GM12878 (cell line): ENCODE measurements around the gene COX17. TPM values are rescaled to one million over a fixed set of nuclear protein-coding genes. Genes with fewer than 3 reads are reported as not detected.

Source experiments
- ATAC-seq: fragments of 200-7000 bp; cut with Tn5 transposase; 3 replicates; pipeline ENCODE4 v1.9.1; 2020; ENCODE audit warnings: mild to moderate bottlenecking, moderate library complexity
- BruUV-seq: library from RNA; stranded (reverse); fragments of 400-500 nt; replicated peaks from 2 replicates; lab custom pipeline; 2021; lab: Mats Ljungman, UMichigan
- CTCF ChIA-PET: fragments of 300-600 bp; sonication (Branson Sonifier 250); formaldehyde crosslinking; extraction: SDS; loops from one replicate; lab custom pipeline; 2021; ENCODE audit warnings: inconsistent platforms; lab: Yijun Ruan, JAX
- POLR2A ChIA-PET: fragments of 350-600 bp; formaldehyde crosslinking; extraction: SDS; loops from one replicate; lab custom pipeline; 2021; ENCODE audit warnings: inconsistent platforms; lab: Charles Lee
- RAD21 ChIA-PET: fragments of 300-600 bp; sonication (Branson Sonifier 250); formaldehyde crosslinking; loops from one replicate; lab custom pipeline; 2023; ENCODE audit warnings: antibody characterized with exemption; ENCODE audit not compliant: unreplicated experiment; lab: Charles Lee
- SMC1A ChIA-PET: fragments of 300-600 bp; sonication (Branson Sonifier 250); formaldehyde crosslinking; loops from one replicate; lab custom pipeline; 2023; ENCODE audit not compliant: unreplicated experiment, uncharacterized antibody; lab: Charles Lee
- DNase-seq: peaks from one replicate; pipeline ENCODE4 v3.0.0-alpha.2; 2011; ENCODE audit warnings: low read depth, low spot score
- FAIRE-seq: peaks from 3 replicates; lab custom pipeline; 2011; peaks lifted over from hg19 to GRCh38; lab: Jason Lieb, UNC
- H2AFZ ChIP-seq: 2 replicates; pipeline ENCODE4 v1.6.0; 2011; ENCODE audit warnings: low read depth, low read length, control low read depth; ENCODE audit not compliant: control insufficient read depth
- H3K27ac ChIP-seq: 2 replicates; pipeline ENCODE4 v1.5.1; 2011; ENCODE audit warnings: control low read depth; ENCODE audit not compliant: control insufficient read depth, insufficient read depth
- H3K27me3 ChIP-seq, 2 experiments: replicated peaks in 1 of 2; 2 replicates each; pipeline versions ENCODE4 v1.6.0 to v1.6.1; 2011; ENCODE audit warnings: low read length in 1 of 2; ENCODE audit not compliant: control insufficient read depth in 2 of 2, insufficient read depth in 2 of 2
- H3K36me3 ChIP-seq, 2 experiments: 2 replicates each; pipeline ENCODE4 v1.5.1; 2011; ENCODE audit warnings: low read length in 1 of 2; ENCODE audit not compliant: control insufficient read depth in 2 of 2, insufficient read depth in 2 of 2
- H3K4me1 ChIP-seq: 2 replicates; pipeline ENCODE4 v1.6.1; 2011; ENCODE audit warnings: mild to moderate bottlenecking, low read length, moderate library complexity, mixed read lengths; ENCODE audit not compliant: control insufficient read depth, insufficient read depth
- H3K4me2 ChIP-seq: 2 replicates; pipeline ENCODE4 v1.6.0; 2011; ENCODE audit warnings: control low read depth; ENCODE audit not compliant: control insufficient read depth, insufficient read depth
- H3K4me3 ChIP-seq: fragments of 200-600 bp; sonication (generic); 2 replicates; pipeline ENCODE4 v1.5.1; 2016
- H3K79me2 ChIP-seq: 2 replicates; pipeline ENCODE4 v1.6.0; 2011; ENCODE audit warnings: low read length; ENCODE audit not compliant: control insufficient read depth, insufficient read depth
- H3K9ac ChIP-seq: 2 replicates; pipeline ENCODE4 v1.8.0; 2011; ENCODE audit warnings: low read length, control low read depth, mixed read lengths; ENCODE audit not compliant: control insufficient read depth, insufficient read depth
- H3K9me3 ChIP-seq: replicated peaks from 3 replicates; pipeline ENCODE4 v1.5.1; 2011; ENCODE audit warnings: mild to moderate bottlenecking, low read length; ENCODE audit not compliant: control insufficient read depth, insufficient read depth
- H4K20me1 ChIP-seq: 2 replicates; pipeline ENCODE4 v1.6.0; 2011; ENCODE audit not compliant: control insufficient read depth, insufficient read depth
- ATF3 ChIP-seq: IDR thresholded peaks from 2 replicates; pipeline ENCODE4 v1.6.1; 2011; ENCODE audit warnings: low read depth, mild to moderate bottlenecking, low read length, moderate library complexity, borderline replicate concordance; ENCODE audit errors: extremely low read depth
- BCL11A ChIP-seq: IDR thresholded peaks from 2 replicates; pipeline ENCODE4 v1.6.1; 2011; ENCODE audit warnings: low read depth, low read length
- CEBPZ ChIP-seq: fragments of 150-350 bp; IDR thresholded peaks from 2 replicates; pipeline ENCODE4 v1.6.1; 2016; ENCODE audit warnings: low read depth, low read length
- IKZF1 ChIP-seq: fragments of 450-650 bp; conservative IDR thresholded peaks from 2 replicates; pipeline ENCODE4 v1.6.1; 2017; ENCODE audit warnings: antibody characterized with exemption, mild to moderate bottlenecking
- MEF2A ChIP-seq: IDR thresholded peaks from 2 replicates; pipeline ENCODE4 v1.6.1; 2011; ENCODE audit warnings: low read depth, mild to moderate bottlenecking, low read length, moderate library complexity; ENCODE audit not compliant: insufficient read depth
- NFIC ChIP-seq: IDR thresholded peaks from 2 replicates; pipeline ENCODE4 v1.6.1; 2012; ENCODE audit warnings: low read depth, mild to moderate bottlenecking, inconsistent platforms, low read length, moderate library complexity
- NKRF ChIP-seq: fragments of 450-650 bp; conservative IDR thresholded peaks from 2 replicates; pipeline ENCODE4 v1.6.1; 2017; ENCODE audit warnings: mild to moderate bottlenecking, moderate library complexity
- RUNX3 ChIP-seq: IDR thresholded peaks from 2 replicates; pipeline ENCODE4 v1.6.1; 2012; ENCODE audit warnings: low read length, inconsistent platforms
- TAF1 ChIP-seq: IDR thresholded peaks from 2 replicates; pipeline ENCODE4 v1.6.1; 2011; ENCODE audit warnings: mild to moderate bottlenecking, low read depth, low read length, borderline replicate concordance
- ZNF687 ChIP-seq: fragments of 450-650 bp; IDR thresholded peaks from 2 replicates; pipeline ENCODE4 v1.6.1; 2017; ENCODE audit warnings: mild to moderate bottlenecking, moderate library complexity
- in situ Hi-C: fragments of 300-500 bp; cut with MboI; formaldehyde crosslinking; loops from 9 replicates; pipeline ENCODE4 v1.14.3; 2018; ENCODE audit warnings: mixed read lengths
- intact Hi-C: fragments of 100-400 bp; cut with micrococcal nuclease; formaldehyde crosslinking; loops from one replicate; pipeline ENCODE4 v1.14.2; 2022; ENCODE audit not compliant: unreplicated experiment
- polyA plus RNA-seq, 11 experiments: library from polyadenylated mRNA; depleted of rRNA in 4 of 11; unstranded in 6 of 11; stranded (reverse) in 5 of 11; fragments of >200 nt; fragmentation: Nextera tagmentation in 4 of 11; fragmentation: Illumina TruSeq in 1 of 11; extraction: Ambion mirVana in 4 of 11; extraction: Trizol in 1 of 11; gene quantifications; 1 replicate in 1 of 11; 2 replicates in 10 of 11; pipeline versions ENCODE4 v1.2.1 to v1.2.3, GENCODE V29; 2011 to 2016; ENCODE audit warnings: inconsistent platforms in 2 of 11, missing spikeins in 2 of 11, low read depth in 1 of 11
- total RNA-seq, 4 experiments: library from RNA; depleted of rRNA in 3 of 4; stranded (reverse); fragments of >200 nt in 3 of 4; fragmentation: Illumina TruSeq in 1 of 4; extraction: Trizol in 1 of 4; gene quantifications; 2 replicates each; pipeline versions ENCODE4 v1.2.1 to v1.2.3, GENCODE V29; 2013 to 2021

The COX17 gene
- total and polyA plus RNA-seq, 10 of the 15 experiments (the other 5 are each of a cell fraction or from before 2014, with no cell fraction given), result 111 to 717 (median 243) TPM

GRCh38 chr3:119681279-119681678 is 4.1 kb upstream of the COX17 start (continued):
- no peak for TF ChIP-seq RUNX3
- no peak for TF ChIP-seq NKRF
- TF ChIP-seq CEBPZ, result no peak
- no peak for TF ChIP-seq MEF2A

- no peak for DNase-seq
- Histone ChIP-seq H3K4me3 (no peak overlapping the region), H3K9ac (no peak overlapping the region), H3K27ac (no peak overlapping the region), H3K4me1 (peaks cover 6% of the 10 kb centered on the region), H3K9me3 (no peaks in the 10 kb centered on the region; the same call in 2 of the 3 replicates), H4K20me1 (no peaks in the 10 kb centered on the region), H3K36me3 (no peaks in the 10 kb centered on the region), H3K79me2 (peaks cover 26% of the 10 kb centered on the region), H3K27me3 (no peaks in the 10 kb centered on the region), H3K4me2 (no peak overlapping the region), H2AFZ (peak overlapping the region; percentile 55)
- POLR2A ChIA-PET, result interaction anchor here (0.7 to 8.3 kb wide), 12 partner anchors 14 to 354 kb away, joined by 3 to 104 read pairs (median 4); partner anchors contain the start of gene CD80
- RAD21 ChIA-PET, result interaction anchor here (0.6 to 7.7 kb wide), 28 partner anchors 10 to 796 kb away, joined by 3 to 158 read pairs (median 8); partner anchors contain the start of genes B4GALT4, CD80, TIMMDC1 and TMEM39A
- SMC1A ChIA-PET, result interaction anchor here (0.6 to 14.0 kb wide), 32 partner anchors 13 to 796 kb away, joined by 3 to 329 read pairs (median 6); partner anchors contain the start of genes B4GALT4, CD80, PLA1A and TIMMDC1
- TF ChIP-seq BCL11A (no peak), NFIC (no peak), ZNF687 (no peak), ATF3 (no peak), IKZF1 (no peak), TAF1 (no peak)
- CTCF ChIA-PET, result interaction anchor here (0.6 to 12.2 kb wide), 35 partner anchors 15 to 795 kb away, joined by 3 to 296 read pairs (median 8); partner anchors contain the start of genes B4GALT4, CD80, IGSF11 and TEX55
- no TSS peak for BruUV-seq
- intact Hi-C loops, result no loop called here
- no peak for ATAC-seq
- in situ Hi-C loops, result loop anchor here (5.0 to 25.0 kb wide), 3 partner anchors 83 to 535 kb away; partner anchors contain the start of genes ARHGAP31, PLA1A and TEX55
- no peak for FAIRE-seq
Measured at GRCh38 chr3:119679874-119680273, 2.7 kb upstream of the COX17 start.
